Kidney epithelial cell (primary cell): ENCODE data around the gene CEP112. TPM values are rescaled to one million over a fixed set of nuclear protein-coding genes. Genes with fewer than 3 reads are reported as not detected.

Source experiments
- DNase-seq: peaks from one replicate; pipeline ENCODE4 v3.0.0-alpha.2; 2010; ENCODE audit warnings: low read depth
- H3K27me3 ChIP-seq: 2 replicates; pipeline ENCODE4 v1.6.0; 2011; ENCODE audit warnings: low read length; ENCODE audit not compliant: control insufficient read depth, insufficient read depth
- H3K36me3 ChIP-seq: 2 replicates; pipeline ENCODE4 v1.5.1; 2011; ENCODE audit warnings: low read length; ENCODE audit not compliant: control insufficient read depth, insufficient read depth
- H3K4me3 ChIP-seq: 2 replicates; pipeline ENCODE4 v1.5.1; 2011; ENCODE audit warnings: low read depth, mild to moderate bottlenecking, control low read depth, low read length
- CTCF ChIP-seq: IDR thresholded peaks from 2 replicates; pipeline ENCODE4 v1.5.1; 2011; ENCODE audit warnings: mild to moderate bottlenecking, moderate library complexity, low read length, control low read depth, inconsistent platforms; ENCODE audit not compliant: insufficient read depth, poor library complexity, severe bottlenecking
- total RNA-seq: library from RNA; depleted of rRNA; stranded (reverse); fragments of >200 nt; gene quantifications from 2 replicates; pipeline ENCODE4 v1.2.3, GENCODE V29; 2015

CEP112 gene
- total RNA-seq, 1 donor from 2014 or later: 6.5 TPM

GRCh38 chr17:65634533-65634932 lies 557.4 kb downstream of the CEP112 start:
- no peak for TF ChIP-seq CTCF
- no peaks in the 10 kb centered on the region for H3K27me3 ChIP-seq
- H3K4me3 ChIP-seq: no peak overlapping the region
- H3K36me3 ChIP-seq: no peaks in the 10 kb centered on the region
- no peak for DNase-seq

GRCh38 chr17:65633988-65634387 lies 557.9 kb downstream of the CEP112 start:
- Histone ChIP-seq H3K27me3 (no peaks in the 10 kb centered on the region), H3K4me3 (no peak overlapping the region), H3K36me3 (no peaks in the 10 kb centered on the region)
- DNase-seq: no peak
- TF ChIP-seq CTCF: no peak

GRCh38 chr17:65633146-65633881 lies 558.6 kb downstream of the CEP112 start:
- Histone ChIP-seq H3K36me3 (no peaks in the 10 kb centered on the region), H3K27me3 (no peaks in the 10 kb centered on the region), H3K4me3 (no peak overlapping the region)
- DNase-seq: no peak
- no peak for TF ChIP-seq CTCF

- DNase-seq: no peak
- H3K27me3 ChIP-seq: no peaks in the 10 kb centered on the region
- no peaks in the 10 kb centered on the region for H3K36me3 ChIP-seq
- H3K4me3 ChIP-seq: no peak overlapping the region
- TF ChIP-seq CTCF: no peak
Measured at GRCh38 chr17:65630502-65630901, 561.4 kb downstream of the CEP112 start.

- peak; percentile 26 for DNase-seq
- Histone ChIP-seq H3K27me3 (no peaks in the 10 kb centered on the region), H3K36me3 (no peaks in the 10 kb centered on the region), H3K4me3 (no peak overlapping the region)
- no peak for TF ChIP-seq CTCF
Measured at GRCh38 chr17:65629234-65629690, 562.7 kb downstream of the CEP112 start.

- no peak for DNase-seq
- H3K4me3 ChIP-seq: no peak overlapping the region
- no peak for TF ChIP-seq CTCF
Measured at GRCh38 chr17:65628644-65629036, 563.3 kb downstream of the CEP112 start.

More at GRCh38 chr17:65628644-65629036, 563.3 kb downstream of the CEP112 start:
- H3K27me3 ChIP-seq: no peaks in the 10 kb centered on the region
- no peaks in the 10 kb centered on the region for H3K36me3 ChIP-seq
